ENCODE results near the gene CFAP126.

DNA sequence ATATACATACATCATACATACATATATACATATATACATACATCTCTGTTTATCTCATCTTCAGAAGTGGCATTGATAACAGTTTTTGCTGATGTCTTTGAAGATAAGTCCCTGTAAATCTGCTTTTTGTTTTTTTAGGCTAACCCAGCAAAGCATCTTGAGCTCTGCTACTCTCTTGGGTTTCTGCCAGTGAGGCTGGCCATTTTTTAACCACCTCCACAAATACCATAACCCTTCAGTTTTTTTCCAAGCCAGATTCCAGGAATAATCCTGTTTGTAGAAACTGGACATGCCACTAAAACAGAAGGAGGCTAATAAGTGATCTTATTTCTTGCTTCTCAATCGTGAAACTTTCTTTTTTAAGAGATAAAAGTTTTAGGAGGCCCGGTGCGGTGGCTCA lies 31.9 kb downstream of the CFAP126 start:
- TF ChIP-seq, protein P1, sequence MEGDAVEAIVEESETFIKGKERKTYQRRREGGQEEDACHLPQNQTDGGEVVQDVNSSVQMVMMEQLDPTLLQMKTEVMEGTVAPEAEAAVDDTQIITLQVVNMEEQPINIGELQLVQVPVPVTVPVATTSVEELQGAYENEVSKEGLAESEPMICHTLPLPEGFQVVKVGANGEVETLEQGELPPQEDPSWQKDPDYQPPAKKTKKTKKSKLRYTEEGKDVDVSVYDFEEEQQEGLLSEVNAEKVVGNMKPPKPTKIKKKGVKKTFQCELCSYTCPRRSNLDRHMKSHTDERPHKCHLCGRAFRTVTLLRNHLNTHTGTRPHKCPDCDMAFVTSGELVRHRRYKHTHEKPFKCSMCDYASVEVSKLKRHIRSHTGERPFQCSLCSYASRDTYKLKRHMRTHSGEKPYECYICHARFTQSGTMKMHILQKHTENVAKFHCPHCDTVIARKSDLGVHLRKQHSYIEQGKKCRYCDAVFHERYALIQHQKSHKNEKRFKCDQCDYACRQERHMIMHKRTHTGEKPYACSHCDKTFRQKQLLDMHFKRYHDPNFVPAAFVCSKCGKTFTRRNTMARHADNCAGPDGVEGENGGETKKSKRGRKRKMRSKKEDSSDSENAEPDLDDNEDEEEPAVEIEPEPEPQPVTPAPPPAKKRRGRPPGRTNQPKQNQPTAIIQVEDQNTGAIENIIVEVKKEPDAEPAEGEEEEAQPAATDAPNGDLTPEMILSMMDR (IDR thresholded peaks at IDR 0.05; ENCODE audit: low read depth, low read length) = no peak
- TF ChIP-seq EZH2phosphoT487 (IDR thresholded peaks at IDR 0.05; ENCODE audit: low read depth) = no peak
